Astrocyte of the cerebellum (primary cell): ENCODE data around the gene CERT1.
"Not testable (repeated sequence)": the region's sequence is repeated elsewhere in the genome, so short reads cannot be mapped to it uniquely, and the experiment has no call there.

Source experiments
- DNase-seq: peaks from one replicate; pipeline ENCODE4 v3.0.0-alpha.2; 2011; ENCODE audit warnings: low read depth
- H3K4me3 ChIP-seq: 2 replicates; pipeline ENCODE4 v1.5.1; 2011; ENCODE audit warnings: mild to moderate bottlenecking, low read depth, low read length, moderate library complexity
- in situ Hi-C: cut with HindIII; loops from 2 replicates; pipeline ENCODE4 v1.10.0; 2017; ENCODE audit warnings: low sequenced_read_pairs
- TF ChIP-seq, protein P1 (sequence below): IDR thresholded peaks from 2 replicates; pipeline ENCODE4 v1.5.1; 2012; ENCODE audit warnings: low read length, low read depth, moderate library complexity, mild to moderate bottlenecking; ENCODE audit errors: missing control alignments

CERT1 gene

GRCh38 chr5:75536694-75537360 is 25.4 kb upstream of the CERT1 start:
- in situ Hi-C loops = no loop called here
- no peak overlapping the region for H3K4me3 ChIP-seq

DNA sequence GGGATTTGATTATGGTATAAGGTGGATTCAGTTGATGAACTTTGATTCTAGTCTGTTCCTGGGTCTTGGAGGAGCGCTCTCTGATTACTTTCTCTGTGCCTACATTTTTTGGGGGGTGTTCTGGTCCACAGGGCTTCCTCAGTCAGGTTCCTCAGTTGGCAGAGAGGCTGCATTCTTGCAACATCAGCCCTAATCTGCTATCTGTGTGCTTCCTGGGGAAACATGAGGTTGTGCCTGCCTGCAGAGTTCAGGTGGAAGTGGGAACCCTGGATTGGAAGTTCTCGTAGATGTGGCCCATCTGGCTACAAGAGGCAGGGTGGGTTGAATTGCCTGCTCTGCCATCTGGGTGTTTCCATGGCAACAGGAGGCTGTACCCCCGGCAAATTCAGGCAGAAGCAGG is 24.7 kb upstream of the CERT1 start:
- no peak for DNase-seq
- TF ChIP-seq, protein P1, sequence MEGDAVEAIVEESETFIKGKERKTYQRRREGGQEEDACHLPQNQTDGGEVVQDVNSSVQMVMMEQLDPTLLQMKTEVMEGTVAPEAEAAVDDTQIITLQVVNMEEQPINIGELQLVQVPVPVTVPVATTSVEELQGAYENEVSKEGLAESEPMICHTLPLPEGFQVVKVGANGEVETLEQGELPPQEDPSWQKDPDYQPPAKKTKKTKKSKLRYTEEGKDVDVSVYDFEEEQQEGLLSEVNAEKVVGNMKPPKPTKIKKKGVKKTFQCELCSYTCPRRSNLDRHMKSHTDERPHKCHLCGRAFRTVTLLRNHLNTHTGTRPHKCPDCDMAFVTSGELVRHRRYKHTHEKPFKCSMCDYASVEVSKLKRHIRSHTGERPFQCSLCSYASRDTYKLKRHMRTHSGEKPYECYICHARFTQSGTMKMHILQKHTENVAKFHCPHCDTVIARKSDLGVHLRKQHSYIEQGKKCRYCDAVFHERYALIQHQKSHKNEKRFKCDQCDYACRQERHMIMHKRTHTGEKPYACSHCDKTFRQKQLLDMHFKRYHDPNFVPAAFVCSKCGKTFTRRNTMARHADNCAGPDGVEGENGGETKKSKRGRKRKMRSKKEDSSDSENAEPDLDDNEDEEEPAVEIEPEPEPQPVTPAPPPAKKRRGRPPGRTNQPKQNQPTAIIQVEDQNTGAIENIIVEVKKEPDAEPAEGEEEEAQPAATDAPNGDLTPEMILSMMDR = no peak
- H3K4me3 ChIP-seq = no peak overlapping the region
- in situ Hi-C loops = no loop called here

More at GRCh38 chr5:75536694-75537360, 25.4 kb upstream of the CERT1 start:
- TF ChIP-seq, protein P1 = no peak
- DNase-seq = no peak

GRCh38 chr5:75534734-75535133 is 23.3 kb upstream of the CERT1 start:
- DNase-seq = no peak
- TF ChIP-seq, protein P1 = no peak
- in situ Hi-C loops = no loop called here
- H3K4me3 ChIP-seq = no peak overlapping the region

GRCh38 chr5:75533716-75534115 is 22.3 kb upstream of the CERT1 start:
- in situ Hi-C loops, DNase-seq, H3K4me3 ChIP-seq: not testable (repeated sequence)

- in situ Hi-C loops = no loop called here
- H3K4me3 ChIP-seq = no peak overlapping the region
- TF ChIP-seq, protein P1 = no peak
- no peak for DNase-seq
Measured at GRCh38 chr5:75532190-75532589, 20.8 kb upstream of the CERT1 start.

DNA sequence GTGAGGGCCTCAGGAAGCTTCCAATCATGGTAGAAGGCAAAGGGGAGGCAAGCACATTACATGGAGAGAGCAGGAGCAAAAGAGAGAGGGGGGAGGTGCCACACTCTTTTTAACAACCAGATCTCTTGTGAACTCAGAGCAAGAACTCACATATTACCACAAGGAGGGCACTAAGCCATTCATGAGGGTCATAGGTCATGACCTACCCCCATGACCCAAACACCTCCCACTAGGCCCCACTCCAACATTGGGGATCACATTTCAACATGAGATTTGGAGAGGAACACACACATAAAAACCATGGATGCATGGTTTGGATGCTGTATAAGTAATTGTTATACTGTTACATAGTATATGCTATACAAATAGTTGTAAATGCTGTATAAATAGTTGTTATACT is 17.8 kb upstream of the CERT1 start:
- in situ Hi-C loops = no loop called here
- DNase-seq = no peak
- TF ChIP-seq, protein P1 = no peak
- H3K4me3 ChIP-seq = no peak overlapping the region

GRCh38 chr5:75526070-75526469 is 14.6 kb upstream of the CERT1 start:
- DNase-seq = no peak
- no peak overlapping the region for H3K4me3 ChIP-seq
- in situ Hi-C loops = no loop called here
- TF ChIP-seq, protein P1 = no peak
